UCSD-AML1 (cell line): ENCODE measurements around the gene PITPNM3.

Experiments used
- DNase-seq: peaks from one replicate; lab custom pipeline; 2025; ENCODE audit not compliant: unreplicated experiment; lab: John Stamatoyannopoulos, UW

PITPNM3 gene

GRCh38 chr17:6463616-6464445, 92.5 kb downstream of the PITPNM3 start:
- DNase-seq, result no peak

DNA sequence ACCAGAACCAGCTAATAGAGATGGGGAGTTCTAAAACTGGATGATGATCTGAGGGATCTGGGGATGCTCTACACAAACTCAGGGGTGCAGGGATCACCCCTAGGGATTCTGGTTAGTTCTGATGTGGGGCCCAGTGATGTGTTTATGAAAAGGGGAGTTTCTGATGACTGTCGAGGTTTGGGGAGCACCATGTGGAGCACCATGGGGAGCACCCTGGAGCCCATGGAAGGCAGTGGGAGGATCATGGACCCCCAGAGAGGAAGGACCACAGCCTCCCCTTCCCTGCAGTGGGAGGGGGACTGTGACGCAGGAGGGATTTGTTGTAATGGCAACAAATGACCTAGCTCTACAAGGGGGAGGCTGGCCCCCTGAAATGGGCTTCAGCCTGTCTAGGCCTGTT, 93.7 kb downstream of the PITPNM3 start:
- DNase-seq, result no peak

DNA sequence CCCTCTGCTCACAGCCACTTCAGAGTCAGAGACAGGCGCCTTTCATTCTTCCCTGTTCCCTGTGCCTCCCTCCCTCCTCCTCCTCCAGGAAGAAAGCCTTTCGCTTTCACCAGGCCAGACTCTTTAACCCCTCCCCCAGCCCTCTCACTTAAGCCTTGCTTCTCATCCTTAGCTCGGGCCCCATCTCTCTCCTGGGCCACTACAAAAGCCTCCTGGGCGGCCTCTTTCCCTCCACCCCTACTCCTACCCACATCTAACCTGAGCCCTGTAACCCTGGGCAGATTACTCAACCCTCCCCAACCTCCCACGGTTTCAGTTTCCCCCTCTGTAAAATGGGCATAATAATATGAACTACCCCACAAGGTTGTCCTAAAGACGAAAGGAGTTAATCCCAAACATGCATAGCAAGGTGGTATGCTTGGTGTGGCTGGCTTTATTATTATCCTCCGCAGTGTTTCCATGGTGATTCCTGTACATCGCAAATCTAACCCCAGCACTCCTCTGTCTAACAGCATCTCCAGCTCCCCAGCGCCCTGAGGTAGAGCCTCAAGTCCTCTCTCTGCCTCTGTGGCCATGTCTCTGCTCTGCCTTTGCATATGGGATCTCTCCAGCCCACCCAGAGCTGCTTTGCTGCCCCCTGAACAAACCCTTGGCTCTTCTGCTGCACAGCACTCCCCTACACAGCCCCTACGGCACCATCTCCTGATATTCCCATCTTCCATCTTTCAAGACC, 94.4 kb downstream of the PITPNM3 start:
- DNase-seq, result no peak

- no peak for DNase-seq
These were observed 95.1 kb downstream of the PITPNM3 start for GRCh38 chr17:6461246-6461645.

GRCh38 chr17:6460531-6461161, 95.7 kb downstream of the PITPNM3 start:
- no peak for DNase-seq

DNA sequence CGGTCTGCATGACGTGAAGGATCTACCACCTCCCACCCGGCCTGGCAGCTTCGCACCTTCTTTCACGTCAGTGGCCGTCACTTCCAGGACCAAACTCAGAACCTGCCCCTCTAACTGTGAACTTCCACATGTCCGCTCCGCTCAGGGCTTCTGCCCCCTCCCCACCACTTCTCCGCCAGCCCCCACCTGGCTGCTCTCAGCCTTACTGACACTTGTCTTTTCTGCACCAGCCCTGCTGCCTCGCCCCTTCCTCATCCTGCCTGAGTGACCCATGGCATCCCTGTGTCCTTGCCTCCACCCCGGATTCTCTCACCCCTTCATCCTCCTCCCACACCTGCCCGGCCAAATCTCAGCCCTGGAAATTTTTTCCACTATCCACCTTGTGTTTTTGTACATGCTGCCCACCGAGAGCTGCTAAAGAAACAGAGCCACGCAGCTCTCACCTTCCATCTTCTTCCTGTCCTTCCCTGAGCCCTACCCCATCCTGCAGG, 97.8 kb downstream of the PITPNM3 start:
- no peak for DNase-seq

DNA sequence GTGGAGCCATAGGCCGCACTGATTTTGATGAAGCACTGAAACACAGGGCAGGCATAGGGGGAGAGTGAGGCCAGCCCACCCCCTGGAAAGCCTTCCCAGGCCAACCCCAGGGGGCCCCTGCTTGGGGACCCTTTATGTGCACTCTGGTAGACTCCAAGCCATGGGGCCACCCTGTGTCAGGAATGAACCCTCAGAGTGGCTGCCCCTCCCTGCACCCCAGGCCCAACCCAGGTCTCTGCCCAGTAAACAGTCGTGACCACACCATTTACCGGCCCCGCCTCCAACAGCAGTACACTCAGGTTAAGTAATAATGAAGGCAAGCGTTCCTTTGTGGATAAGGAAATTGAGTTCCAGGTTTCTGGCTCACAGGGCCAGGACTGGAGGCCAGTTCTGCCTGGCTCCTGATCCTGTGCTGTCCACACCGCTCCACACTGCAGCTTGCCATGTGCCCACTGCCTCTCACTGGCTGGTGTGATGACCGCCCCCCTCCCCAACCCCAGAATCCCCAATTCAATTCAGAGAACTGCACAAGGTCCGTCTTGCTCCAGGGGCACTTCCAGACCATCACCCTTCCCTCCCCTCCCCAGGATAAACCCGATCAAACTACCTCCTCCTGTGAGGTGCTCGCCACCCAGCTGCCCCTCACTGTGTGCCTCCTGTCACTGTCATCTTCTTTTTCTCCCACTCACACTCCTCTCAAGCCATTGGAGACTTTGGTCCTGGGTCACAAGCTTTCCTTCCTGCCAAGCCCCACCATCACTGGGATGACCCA, 98.5 kb downstream of the PITPNM3 start:
- no peak for DNase-seq

GRCh38 chr17:6456914-6457687, 99.3 kb downstream of the PITPNM3 start:
- no peak for DNase-seq

GRCh38 chr17:6456321-6456720, 100.0 kb downstream of the PITPNM3 start:
- no peak for DNase-seq

GRCh38 chr17:6455321-6455705, 101.0 kb downstream of the PITPNM3 start:
- DNase-seq, result no peak

GRCh38 chr17:6454495-6455320, 101.6 kb downstream of the PITPNM3 start:
- DNase-seq, result no peak

DNA sequence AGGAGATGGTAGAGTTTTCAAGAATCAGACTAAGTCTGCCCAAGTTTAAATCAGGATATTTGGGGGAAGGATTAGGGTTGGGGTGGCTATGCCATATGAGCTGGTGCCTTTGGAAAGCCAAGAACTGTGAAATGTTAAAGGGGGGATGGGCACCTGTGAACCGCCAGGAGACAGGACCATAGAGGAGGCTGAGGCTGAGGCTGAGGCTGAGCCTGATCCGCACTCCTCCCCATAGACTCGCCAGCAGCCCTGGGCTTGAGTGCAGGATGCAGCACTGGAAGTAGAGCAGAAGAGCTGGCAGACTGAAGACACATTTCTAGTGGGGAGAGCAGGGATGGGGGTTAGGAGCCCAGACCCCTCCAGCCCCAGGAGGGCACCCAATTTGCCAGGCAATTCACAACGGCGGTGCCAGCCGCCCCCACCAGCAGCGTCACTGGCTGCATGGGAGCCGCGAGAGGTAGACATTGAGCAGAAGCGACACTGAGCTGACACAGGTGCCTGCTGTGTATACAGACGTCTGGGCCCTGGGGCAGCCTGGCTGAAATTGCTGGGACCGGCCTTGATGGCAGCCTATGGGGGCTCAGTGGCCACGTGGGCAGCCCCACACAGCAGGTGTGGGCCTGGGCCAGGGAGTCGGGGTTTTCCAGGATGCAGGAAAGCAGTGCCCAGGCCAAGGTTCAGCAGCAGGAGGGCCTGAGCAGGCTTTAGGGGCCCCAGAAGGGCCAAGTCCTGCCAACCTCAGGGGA, 102.9 kb downstream of the PITPNM3 start:
- DNase-seq, result no peak

DNA sequence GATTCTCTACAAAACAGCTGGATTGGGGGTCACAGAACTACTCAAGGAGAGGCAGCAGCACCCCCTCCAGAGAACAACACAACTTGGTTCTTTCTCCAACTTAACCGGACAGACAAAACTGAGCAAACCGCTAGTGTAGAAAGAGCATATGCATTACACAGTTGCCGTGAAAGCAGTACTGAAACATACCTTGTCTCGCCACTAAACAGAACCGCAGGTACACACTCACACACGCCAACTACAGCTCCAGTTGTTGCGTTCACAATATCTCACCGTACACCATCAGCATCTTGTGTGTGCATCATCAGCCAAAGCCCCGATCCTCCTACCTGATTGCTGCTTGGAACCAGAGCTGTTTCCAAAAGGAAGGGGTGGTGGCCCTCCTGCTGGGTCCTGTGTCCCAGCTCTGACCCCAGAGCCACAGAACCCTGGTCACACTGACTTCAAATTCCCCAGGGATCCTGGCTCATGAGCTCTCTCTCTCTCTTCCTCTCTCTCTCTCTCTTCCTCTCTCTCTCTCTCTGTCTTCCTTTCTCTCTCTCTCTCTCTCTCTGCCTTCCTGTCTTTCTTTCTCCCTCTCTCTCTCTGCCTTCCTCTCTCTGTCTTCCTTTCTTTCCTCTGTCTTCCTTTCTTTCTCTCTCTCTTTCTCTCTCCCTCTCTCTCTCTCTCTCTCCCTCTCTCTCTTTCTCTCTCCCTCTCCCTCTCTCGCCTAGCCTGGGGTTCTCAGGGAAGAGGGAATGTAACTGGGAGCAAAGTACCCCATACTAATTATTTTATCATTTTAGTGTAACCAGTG, 103.7 kb downstream of the PITPNM3 start:
- no peak for DNase-seq

- no peak for DNase-seq
These were observed 105.2 kb downstream of the PITPNM3 start for GRCh38 chr17:6450926-6451832.

- no peak for DNase-seq
These were observed 107.0 kb downstream of the PITPNM3 start for GRCh38 chr17:6449307-6449706.

GRCh38 chr17:6448473-6448872, 107.9 kb downstream of the PITPNM3 start:
- DNase-seq, result no peak
